H9 (cell line): Measurements from ENCODE around the gene DDX25. TPM values are rescaled to one million over a fixed set of nuclear protein-coding genes. Genes with fewer than 3 reads are reported as not detected.

Experiments used
- DNase-seq: peaks from one replicate; pipeline ENCODE4 v3.0.0-alpha.2; 2017
- H2AFZ ChIP-seq: one replicate; pipeline ENCODE4 v1.6.1; 2013; ENCODE audit warnings: mild to moderate bottlenecking, low read length, control low read depth, moderate library complexity
- H2AK5ac ChIP-seq: 2 replicates; pipeline ENCODE4 v1.6.1; 2013; ENCODE audit warnings: low read length, control low read depth, mixed read lengths; ENCODE audit not compliant: insufficient read length
- H2BK120ac ChIP-seq: one replicate; pipeline ENCODE4 v1.6.1; 2013; ENCODE audit warnings: low read depth, mild to moderate bottlenecking, low read length, control low read depth, inconsistent platforms; ENCODE audit not compliant: poor library complexity, severe bottlenecking
- H2BK12ac ChIP-seq: 2 replicates; pipeline ENCODE4 v1.6.1; 2013; ENCODE audit warnings: low read length, control low read depth, mixed read lengths, low read depth; ENCODE audit not compliant: insufficient read length
- H2BK15ac ChIP-seq: 2 replicates; pipeline ENCODE4 v1.6.1; 2013; ENCODE audit warnings: low read depth, low read length, control low read depth
- H2BK20ac ChIP-seq: one replicate; pipeline ENCODE4 v1.6.1; 2013; ENCODE audit warnings: low read depth, mild to moderate bottlenecking, low read length, control low read depth, inconsistent platforms; ENCODE audit not compliant: poor library complexity, severe bottlenecking
- H2BK5ac ChIP-seq: 2 replicates; pipeline ENCODE4 v1.6.1; 2013; ENCODE audit warnings: low read length, control low read depth, mixed read lengths; ENCODE audit not compliant: insufficient read length
- H3K14ac ChIP-seq: 2 replicates; pipeline ENCODE4 v1.6.1; 2013; ENCODE audit warnings: low read length, control low read depth; ENCODE audit not compliant: insufficient read depth
- H3K18ac ChIP-seq: 2 replicates; pipeline ENCODE4 v1.6.1; 2013; ENCODE audit warnings: low read depth, mild to moderate bottlenecking, mixed read lengths, low read length, control low read depth; ENCODE audit not compliant: insufficient read length
- H3K23ac ChIP-seq: 2 replicates; pipeline ENCODE4 v1.6.1; 2013; ENCODE audit warnings: low read length, control low read depth, mixed read lengths, low read depth; ENCODE audit not compliant: insufficient read length
- H3K23me2 ChIP-seq: 2 replicates; pipeline ENCODE4 v1.6.1; 2013; ENCODE audit warnings: low read depth, mild to moderate bottlenecking, mixed read lengths, low read length, control low read depth; ENCODE audit not compliant: insufficient read length, poor library complexity, severe bottlenecking
- H3K27ac ChIP-seq: 2 replicates; pipeline ENCODE4 v1.5.1; 2013; ENCODE audit warnings: low read length, control low read depth, mixed read lengths, low read depth; ENCODE audit not compliant: insufficient read length
- H3K27me3 ChIP-seq: 2 replicates; pipeline ENCODE4 v1.6.1; 2013; ENCODE audit warnings: low read length, control low read depth, inconsistent platforms; ENCODE audit not compliant: insufficient read depth
- H3K4ac ChIP-seq: 2 replicates; pipeline ENCODE4 v1.6.1; 2013; ENCODE audit warnings: low read depth, mild to moderate bottlenecking, control low read depth, inconsistent platforms, low read length, moderate library complexity
- H3K4me1 ChIP-seq: 2 replicates; pipeline ENCODE4 v1.6.1; 2013; ENCODE audit warnings: low read length, control low read depth, inconsistent platforms; ENCODE audit not compliant: insufficient read depth
- H3K4me2 ChIP-seq: 2 replicates; pipeline ENCODE4 v1.6.1; 2013; ENCODE audit warnings: low read length, control low read depth, mixed read lengths; ENCODE audit not compliant: insufficient read length, insufficient read depth
- H3K56ac ChIP-seq: 2 replicates; pipeline ENCODE4 v1.6.1; 2013; ENCODE audit warnings: low read depth, mild to moderate bottlenecking, mixed read lengths, low read length, control low read depth; ENCODE audit not compliant: insufficient read length
- H3K79me1 ChIP-seq: 2 replicates; pipeline ENCODE4 v1.6.1; 2013; ENCODE audit warnings: low read depth, mild to moderate bottlenecking, moderate library complexity, low read length, control low read depth, inconsistent platforms; ENCODE audit not compliant: insufficient read depth, poor library complexity, severe bottlenecking
- H3K79me2 ChIP-seq: 2 replicates; pipeline ENCODE4 v1.6.1; 2013; ENCODE audit warnings: low read length, control low read depth, inconsistent platforms; ENCODE audit not compliant: insufficient read depth
- H3K9ac ChIP-seq: 2 replicates; pipeline ENCODE4 v1.6.1; 2013; ENCODE audit warnings: low read length, control low read depth, mixed read lengths; ENCODE audit not compliant: insufficient read length; ENCODE audit errors: extremely low read depth
- H3K9me3 ChIP-seq: one replicate; pipeline ENCODE4 v1.6.1; 2013; ENCODE audit warnings: low read depth, low read length, inconsistent platforms; ENCODE audit not compliant: control insufficient read depth
- H3T11ph ChIP-seq: one replicate; pipeline ENCODE4 v1.6.1; 2013; ENCODE audit warnings: mild to moderate bottlenecking, low read length, control low read depth, inconsistent platforms
- H4K20me1 ChIP-seq: one replicate; pipeline ENCODE4 v1.6.1; 2013; ENCODE audit not compliant: control insufficient read depth, insufficient read length, insufficient read depth
- H4K5ac ChIP-seq: 2 replicates; pipeline ENCODE4 v1.6.1; 2013; ENCODE audit warnings: low read depth, mild to moderate bottlenecking, mixed read lengths, low read length, control low read depth; ENCODE audit not compliant: insufficient read length
- H4K8ac ChIP-seq: replicated peaks from 2 replicates; pipeline ENCODE4 v1.6.1; 2013; ENCODE audit warnings: low read length, control low read depth, mixed read lengths, low read depth; ENCODE audit not compliant: insufficient read length
- H4K91ac ChIP-seq: 2 replicates; pipeline ENCODE4 v1.6.1; 2013; ENCODE audit warnings: low read depth, mild to moderate bottlenecking, moderate library complexity, mixed read lengths, low read length, control low read depth; ENCODE audit not compliant: insufficient read length
- H3K27ac Mint-ChIP-seq, 3 experiments: 2 replicates in 2 of 3; 3 replicates in 1 of 3; pipeline ENCODE4 v1.8.0; 2020 to 2021; ENCODE audit warnings: mixed read lengths in 3 of 3, mild to moderate bottlenecking in 1 of 3, moderate library complexity in 1 of 3
- H3K27me3 Mint-ChIP-seq: 2 replicates; pipeline ENCODE4 v1.8.0; 2021; ENCODE audit warnings: low read depth, mild to moderate bottlenecking, moderate library complexity, mixed read lengths
- H3K36me3 Mint-ChIP-seq, 3 experiments: 2 replicates in 2 of 3; 3 replicates in 1 of 3; pipeline ENCODE4 v1.8.0; 2020 to 2021; ENCODE audit warnings: low read depth in 3 of 3, mixed read lengths in 3 of 3; ENCODE audit not compliant: insufficient read depth in 1 of 3
- H3K4me1 Mint-ChIP-seq, 2 experiments: 2 replicates each; pipeline ENCODE4 v1.8.0; 2020; ENCODE audit warnings: mixed read lengths in 2 of 2
- H3K4me3 Mint-ChIP-seq, 2 experiments: 2 replicates in 1 of 2; 3 replicates in 1 of 2; pipeline ENCODE4 v1.8.0; 2020 to 2021; ENCODE audit warnings: mild to moderate bottlenecking in 2 of 2, mixed read lengths in 2 of 2, moderate library complexity in 1 of 2
- H3K9me3 Mint-ChIP-seq, 2 experiments: 2 replicates in 1 of 2; 3 replicates in 1 of 2; pipeline ENCODE4 v1.8.0; 2020; ENCODE audit warnings: mild to moderate bottlenecking in 2 of 2, mixed read lengths in 2 of 2, moderate library complexity in 1 of 2
- CTCF ChIP-seq: fragments of 200-600 bp; sonication (generic); conservative IDR thresholded peaks from 3 replicates; pipeline ENCODE4 v1.8.0; 2021; ENCODE audit warnings: antibody characterized with exemption, mild to moderate bottlenecking
- WGBS: extraction: QIAGEN DNeasy Blood & Tissue Kit; methylation state at CpG from one replicate; pipeline ENCODE4 v1.1.7; 2013; ENCODE audit warnings: missing lambda C conversion rate, low lambda C conversion rate, mixed read lengths; ENCODE audit not compliant: insufficient read length; ENCODE audit errors: extremely low coverage; 5-methylcytosine and 5-hydroxymethylcytosine counted together
- total RNA-seq: library from RNA; stranded (reverse); gene quantifications from 2 replicates; pipeline ENCODE4 v1.2.1, GENCODE V29; 2021

The DDX25 gene
- total RNA-seq, 1 experiment from 2014 or later: 6.9 TPM

DNA sequence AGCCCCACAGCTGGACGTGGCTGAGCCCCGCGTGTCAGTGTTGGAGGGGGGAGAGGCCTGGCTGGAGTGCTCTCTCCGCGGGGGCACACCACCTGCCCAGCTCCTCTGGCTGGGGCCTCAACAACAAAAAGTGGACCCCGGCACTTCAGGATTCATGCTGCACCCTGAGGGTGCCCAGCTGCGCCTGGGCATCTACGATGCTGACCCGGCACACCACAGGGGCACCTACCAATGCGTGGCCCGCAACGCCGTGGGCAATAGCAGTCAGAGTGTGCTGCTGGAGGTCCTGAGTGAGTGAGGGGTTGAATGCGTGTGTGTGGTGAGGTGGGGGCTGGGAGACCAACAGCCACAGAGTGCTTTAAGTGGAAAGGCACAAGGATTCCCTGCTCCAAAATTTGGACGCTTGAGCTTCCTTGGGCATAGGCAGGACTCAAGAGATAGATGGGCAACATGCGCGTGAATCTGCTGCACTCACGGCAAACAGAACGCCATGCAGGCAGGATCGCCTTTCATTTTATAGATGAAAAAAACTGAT, 49.2 kb downstream of the DDX25 start:
- no peak for DNase-seq
- H2BK5ac ChIP-seq: no peak overlapping the region
- H3K18ac ChIP-seq: no peak overlapping the region
- no peak overlapping the region for H3K27ac ChIP-seq
- H3K4me2 ChIP-seq: no peak overlapping the region
- H2AFZ ChIP-seq: no peak overlapping the region
- H3K27me3 Mint-ChIP-seq: no peaks in the 10 kb centered on the region; the same call in 1 of the 2 replicates
- H3K79me2 ChIP-seq: no peaks in the 10 kb centered on the region
- no peak for TF ChIP-seq CTCF
- H3T11ph ChIP-seq: no peak overlapping the region
- no peak overlapping the region for H3K9ac ChIP-seq
- H4K91ac ChIP-seq: no peak overlapping the region
- no peak overlapping the region for H2BK15ac ChIP-seq
- no peaks in the 10 kb centered on the region for H3K79me1 ChIP-seq
- no peaks in the 10 kb centered on the region for H3K23me2 ChIP-seq
- no peaks in the 10 kb centered on the region for H3K4me1 ChIP-seq
- H4K20me1 ChIP-seq: no peaks in the 10 kb centered on the region
- H4K5ac ChIP-seq: no peak overlapping the region
- no peak overlapping the region for H4K8ac ChIP-seq
- H3K23ac ChIP-seq: no peak overlapping the region
- no peak overlapping the region for H2BK20ac ChIP-seq
- no peak overlapping the region for H3K4ac ChIP-seq
- no peak overlapping the region for H2BK120ac ChIP-seq
- H3K4me1 Mint-ChIP-seq: peaks cover 8 to 16% of the 10 kb centered on the region in 2 experiments
- no peak overlapping the region; a peak in 1 of 7 replicates for H3K27ac Mint-ChIP-seq
- no peak overlapping the region for H3K14ac ChIP-seq
- no peaks in the 10 kb centered on the region for H3K27me3 ChIP-seq
- peaks cover 0 to 15% (median 0%) of the 10 kb centered on the region in 3 experiments; a peak in 4 of 7 replicates for H3K36me3 Mint-ChIP-seq
- H3K9me3 ChIP-seq: no peaks in the 10 kb centered on the region
- no peak overlapping the region for H3K56ac ChIP-seq
- WGBS: no CpG with 5 or more reads among the region's 20 CpGs
- H3K4me3 Mint-ChIP-seq: no peak overlapping the region
- H3K9me3 Mint-ChIP-seq: no peaks in the 10 kb centered on the region
- no peak overlapping the region for H2BK12ac ChIP-seq
- no peak overlapping the region for H2AK5ac ChIP-seq
